ENCODE data around the gene EEF1AKMT1.

- no peak for TF ChIP-seq SP1 (IDR thresholded peaks at IDR 0.05)
- TF ChIP-seq FOXM1 (IDR thresholded peaks at IDR 0.05; ENCODE audit: borderline replicate concordance), result no peak
- TF ChIP-seq ZNF384 (IDR thresholded peaks at IDR 0.05), result no peak
- no peak for TF ChIP-seq LEF1 (IDR thresholded peaks at IDR 0.05; ENCODE audit: borderline replicate concordance)
- TF ChIP-seq TARDBP (IDR thresholded peaks at IDR 0.05), result no peak
- TF ChIP-seq FOXK2 (IDR thresholded peaks at IDR 0.05), result no peak
- no peak for TF ChIP-seq FOXA1 (IDR thresholded peaks at IDR 0.05)
- no peak for TF ChIP-seq HDGF (IDR thresholded peaks at IDR 0.05; ENCODE audit: borderline replicate concordance)
- no peak for TF ChIP-seq NFRKB (IDR thresholded peaks at IDR 0.05)
- TF ChIP-seq ELF4 (IDR thresholded peaks at IDR 0.05), result no peak
- no peak for TF ChIP-seq CTBP1 (IDR thresholded peaks at IDR 0.05; ENCODE audit: borderline replicate concordance)
- no peak for TF ChIP-seq SUZ12 (IDR thresholded peaks at IDR 0.05)
- TF ChIP-seq BHLHE40 (IDR thresholded peaks at IDR 0.05; ENCODE audit: borderline replicate concordance), result no peak
- TF ChIP-seq PKNOX1 (IDR thresholded peaks at IDR 0.05), result no peak
Measured at GRCh38 chr13:20704459-20705069, 69.2 kb downstream of the EEF1AKMT1 start.
